ENCODE results near the gene CPNE7.

DNA sequence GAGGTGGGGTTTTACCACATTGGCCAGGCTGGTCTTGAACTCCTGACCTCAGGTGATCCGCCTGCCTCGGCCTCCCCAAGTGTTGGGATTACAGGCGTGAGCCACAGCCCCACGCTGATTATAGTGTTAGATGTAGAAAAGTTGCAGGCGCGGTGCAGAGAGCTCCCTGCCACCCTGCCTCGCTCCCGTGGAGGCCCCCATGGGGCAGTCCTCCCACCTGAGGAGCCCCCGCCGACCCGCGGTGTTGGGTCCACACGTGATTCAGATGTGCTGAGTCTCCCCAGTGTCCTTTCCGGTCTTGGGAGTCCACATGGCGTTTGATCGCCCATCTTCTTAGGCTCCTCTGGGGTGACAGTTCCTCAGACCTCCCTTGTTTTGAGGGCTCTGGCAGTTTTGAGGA is 20.3 kb upstream of the CPNE7 start:
- TF ChIP-seq, protein P1, sequence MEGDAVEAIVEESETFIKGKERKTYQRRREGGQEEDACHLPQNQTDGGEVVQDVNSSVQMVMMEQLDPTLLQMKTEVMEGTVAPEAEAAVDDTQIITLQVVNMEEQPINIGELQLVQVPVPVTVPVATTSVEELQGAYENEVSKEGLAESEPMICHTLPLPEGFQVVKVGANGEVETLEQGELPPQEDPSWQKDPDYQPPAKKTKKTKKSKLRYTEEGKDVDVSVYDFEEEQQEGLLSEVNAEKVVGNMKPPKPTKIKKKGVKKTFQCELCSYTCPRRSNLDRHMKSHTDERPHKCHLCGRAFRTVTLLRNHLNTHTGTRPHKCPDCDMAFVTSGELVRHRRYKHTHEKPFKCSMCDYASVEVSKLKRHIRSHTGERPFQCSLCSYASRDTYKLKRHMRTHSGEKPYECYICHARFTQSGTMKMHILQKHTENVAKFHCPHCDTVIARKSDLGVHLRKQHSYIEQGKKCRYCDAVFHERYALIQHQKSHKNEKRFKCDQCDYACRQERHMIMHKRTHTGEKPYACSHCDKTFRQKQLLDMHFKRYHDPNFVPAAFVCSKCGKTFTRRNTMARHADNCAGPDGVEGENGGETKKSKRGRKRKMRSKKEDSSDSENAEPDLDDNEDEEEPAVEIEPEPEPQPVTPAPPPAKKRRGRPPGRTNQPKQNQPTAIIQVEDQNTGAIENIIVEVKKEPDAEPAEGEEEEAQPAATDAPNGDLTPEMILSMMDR (IDR thresholded peaks at IDR 0.05; ENCODE audit: low read depth, low read length, missing input control), result no peak
- TF ChIP-seq, protein P2, sequence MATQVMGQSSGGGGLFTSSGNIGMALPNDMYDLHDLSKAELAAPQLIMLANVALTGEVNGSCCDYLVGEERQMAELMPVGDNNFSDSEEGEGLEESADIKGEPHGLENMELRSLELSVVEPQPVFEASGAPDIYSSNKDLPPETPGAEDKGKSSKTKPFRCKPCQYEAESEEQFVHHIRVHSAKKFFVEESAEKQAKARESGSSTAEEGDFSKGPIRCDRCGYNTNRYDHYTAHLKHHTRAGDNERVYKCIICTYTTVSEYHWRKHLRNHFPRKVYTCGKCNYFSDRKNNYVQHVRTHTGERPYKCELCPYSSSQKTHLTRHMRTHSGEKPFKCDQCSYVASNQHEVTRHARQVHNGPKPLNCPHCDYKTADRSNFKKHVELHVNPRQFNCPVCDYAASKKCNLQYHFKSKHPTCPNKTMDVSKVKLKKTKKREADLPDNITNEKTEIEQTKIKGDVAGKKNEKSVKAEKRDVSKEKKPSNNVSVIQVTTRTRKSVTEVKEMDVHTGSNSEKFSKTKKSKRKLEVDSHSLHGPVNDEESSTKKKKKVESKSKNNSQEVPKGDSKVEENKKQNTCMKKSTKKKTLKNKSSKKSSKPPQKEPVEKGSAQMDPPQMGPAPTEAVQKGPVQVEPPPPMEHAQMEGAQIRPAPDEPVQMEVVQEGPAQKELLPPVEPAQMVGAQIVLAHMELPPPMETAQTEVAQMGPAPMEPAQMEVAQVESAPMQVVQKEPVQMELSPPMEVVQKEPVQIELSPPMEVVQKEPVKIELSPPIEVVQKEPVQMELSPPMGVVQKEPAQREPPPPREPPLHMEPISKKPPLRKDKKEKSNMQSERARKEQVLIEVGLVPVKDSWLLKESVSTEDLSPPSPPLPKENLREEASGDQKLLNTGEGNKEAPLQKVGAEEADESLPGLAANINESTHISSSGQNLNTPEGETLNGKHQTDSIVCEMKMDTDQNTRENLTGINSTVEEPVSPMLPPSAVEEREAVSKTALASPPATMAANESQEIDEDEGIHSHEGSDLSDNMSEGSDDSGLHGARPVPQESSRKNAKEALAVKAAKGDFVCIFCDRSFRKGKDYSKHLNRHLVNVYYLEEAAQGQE (IDR thresholded peaks at IDR 0.05), result no peak
- TF ChIP-seq, protein P3, sequence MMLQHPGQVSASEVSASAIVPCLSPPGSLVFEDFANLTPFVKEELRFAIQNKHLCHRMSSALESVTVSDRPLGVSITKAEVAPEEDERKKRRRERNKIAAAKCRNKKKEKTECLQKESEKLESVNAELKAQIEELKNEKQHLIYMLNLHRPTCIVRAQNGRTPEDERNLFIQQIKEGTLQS (IDR thresholded peaks at IDR 0.05), result no peak
- TF ChIP-seq SP1 (IDR thresholded peaks at IDR 0.05) (no peak), RAD21 (IDR thresholded peaks at IDR 0.05) (no peak), HNF4G (IDR thresholded peaks at IDR 0.05) (no peak), EGR1 (IDR thresholded peaks at IDR 0.05; ENCODE audit: low read depth in 2 of 2) (no peak)
- TF ChIP-seq, protein P4, sequence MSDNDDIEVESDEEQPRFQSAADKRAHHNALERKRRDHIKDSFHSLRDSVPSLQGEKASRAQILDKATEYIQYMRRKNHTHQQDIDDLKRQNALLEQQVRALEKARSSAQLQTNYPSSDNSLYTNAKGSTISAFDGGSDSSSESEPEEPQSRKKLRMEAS (IDR thresholded peaks at IDR 0.05), result no peak
